OCI-LY7 (cell line): ENCODE measurements around the gene CALHM5.

Experiments
- CTCF ChIP-seq: fragments of 200-600 bp; sonication (generic); conservative IDR thresholded peaks from 2 replicates; pipeline ENCODE4 v1.5.1; 2014; ENCODE audit warnings: mild to moderate bottlenecking, antibody characterized with exemption, low read length, moderate library complexity, mixed read lengths
- EZH2phosphoT487 ChIP-seq: fragments of 200-600 bp; sonication (generic); IDR thresholded peaks from 2 replicates; pipeline ENCODE4 v1.6.1; 2018; ENCODE audit warnings: low read depth, borderline replicate concordance, mild to moderate bottlenecking, mixed run types, antibody characterized with exemption, low read length, moderate library complexity, mixed read lengths

DNA sequence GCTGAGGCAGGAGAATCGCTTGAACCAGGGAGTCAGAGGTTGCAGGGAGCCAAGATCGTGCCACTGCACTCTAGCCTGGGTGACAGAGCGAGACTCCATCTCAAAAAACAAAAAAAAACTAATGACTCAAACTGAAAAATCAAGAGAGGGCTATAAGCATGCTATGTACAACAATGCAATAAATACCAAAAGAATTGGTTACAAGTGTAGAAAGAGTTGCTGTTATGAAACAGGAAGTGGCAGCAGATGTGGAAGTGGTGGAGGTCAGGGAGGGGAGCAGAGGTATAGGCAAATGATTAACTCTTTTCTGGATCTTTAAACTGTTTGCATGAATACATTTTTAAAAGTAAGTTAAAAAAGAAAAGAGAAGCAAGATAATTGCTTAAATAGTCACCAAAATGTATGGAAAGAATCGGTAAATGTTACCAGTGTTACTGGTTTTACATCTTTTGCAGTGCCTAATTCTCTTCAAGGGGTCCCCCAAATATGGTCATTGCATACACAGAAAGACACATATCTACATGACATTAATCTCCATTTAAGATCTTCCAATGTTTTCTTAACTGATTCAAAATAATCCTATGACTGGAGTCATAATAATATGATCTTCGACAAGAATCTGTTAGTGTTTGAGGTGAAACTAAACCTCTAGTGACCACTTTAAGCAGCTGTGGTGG lies 35.3 kb upstream of the CALHM5 start:
- no peak for TF ChIP-seq CTCF
- TF ChIP-seq EZH2phosphoT487, result no peak
